ENCODE measurements around the gene GRM1. TPM values are rescaled to one million over a fixed set of nuclear protein-coding genes. Genes with fewer than 3 reads are reported as not detected.

GRM1 gene
- total and polyA plus RNA-seq, 2 of the 4 experiments (the other 2 are of a cell fraction): not detected

GRCh38 chr6:146287691-146288369 lies 259.0 kb downstream of the GRM1 start:
- no peak overlapping the region for H3K14ac ChIP-seq (replicated peaks; ENCODE audit: low read depth, low read length)
- no peak for DNase-seq
- no peak overlapping the region for H3K4me3 ChIP-seq (ENCODE audit: insufficient read depth, low read depth, low read length)
- H3K79me1 ChIP-seq (ENCODE audit: low read depth in 1 of 2, low read length in 2 of 2): no peaks in the 10 kb centered on the region
- H3K27ac ChIP-seq (ENCODE audit: insufficient read depth, low read length): no peak overlapping the region
- H2AK5ac ChIP-seq (ENCODE audit: low read depth, low read length): no peak overlapping the region
- ChIA-PET POLR2A (ENCODE audit: unreplicated experiment) (no interaction called here), CTCF (no interaction called here)
- no peak overlapping the region for H2BK120ac ChIP-seq (ENCODE audit: low read depth, low read length)
- H2BK5ac ChIP-seq (ENCODE audit: low read depth, low read length, poor library complexity, severe bottlenecking): no peak overlapping the region
- no TSS peak for BruUV-seq (replicated peaks)
- no peak overlapping the region for H4K5ac ChIP-seq (ENCODE audit: low read depth, low read length)
- no peak overlapping the region for H3K4ac ChIP-seq (ENCODE audit: low read depth, low read length)
- no peaks in the 10 kb centered on the region for H3K9me1 ChIP-seq (ENCODE audit: insufficient read depth, low read length)
- 73% methylated on average over 1 of the region's 1 CpG; no CpG with 5 or more reads in 1 of the 2 experiments for WGBS, 2 experiments (ENCODE audit: extremely low coverage in 2 of 2, insufficient read length in 1 of 2)
- H3K36me3 ChIP-seq (ENCODE audit: control insufficient read depth, insufficient read depth, low read length): no peaks in the 10 kb centered on the region
- ATAC-seq (ENCODE audit: low read depth): no peak
- in situ Hi-C loops (cut with MboI; ENCODE audit: low sequenced_read_pairs) (no loop called here), dilution Hi-C loops (cut with HindIII; ENCODE audit: low sequenced_read_pairs, unreplicated experiment) (no loop called here), intact Hi-C loops (cut with micrococcal nuclease) (no loop called here)
- H2BK15ac ChIP-seq (ENCODE audit: low read depth, low read length): no peak overlapping the region
- no peak overlapping the region for H2AFZ ChIP-seq (replicated peaks; ENCODE audit: low read length, poor library complexity)
- TF ChIP-seq BHLHE40 (IDR thresholded peaks at IDR 0.05; ENCODE audit: low read depth, low read length) (no peak), FOS (IDR thresholded peaks at IDR 0.05; ENCODE audit: low read depth, low read length) (no peak), CEBPB (IDR thresholded peaks at IDR 0.05; ENCODE audit: low read depth, low read length) (no peak), MXI1 (IDR thresholded peaks at IDR 0.05; ENCODE audit: borderline replicate concordance, low read depth, low read length) (no peak), RAD21 (IDR thresholded peaks at IDR 0.05; ENCODE audit: low read length) (no peak), NFE2L2 (IDR thresholded peaks at IDR 0.05; ENCODE audit: low read depth, low read length) (no peak), POLR2A (IDR thresholded peaks at IDR 0.05; ENCODE audit: low read depth, low read length) (no peak), CTCF (conservative IDR thresholded peaks at IDR 0.05; ENCODE audit: low read depth, low read length) (no peak), SMC3 (IDR thresholded peaks at IDR 0.05; ENCODE audit: low read depth, low read length) (no peak), RFX5 (IDR thresholded peaks at IDR 0.05; ENCODE audit: low read depth, low read length) (no peak), MAFK (IDR thresholded peaks at IDR 0.05; ENCODE audit: low read depth, low read length) (no peak), MAZ (IDR thresholded peaks at IDR 0.05; ENCODE audit: borderline replicate concordance, low read depth, low read length) (no peak), CHD1 (IDR thresholded peaks at IDR 0.05; ENCODE audit: low read depth, low read length) (no peak), RCOR1 (IDR thresholded peaks at IDR 0.05; ENCODE audit: insufficient replicate concordance, low read length) (no peak)
- TF ChIP-seq, protein P1, sequence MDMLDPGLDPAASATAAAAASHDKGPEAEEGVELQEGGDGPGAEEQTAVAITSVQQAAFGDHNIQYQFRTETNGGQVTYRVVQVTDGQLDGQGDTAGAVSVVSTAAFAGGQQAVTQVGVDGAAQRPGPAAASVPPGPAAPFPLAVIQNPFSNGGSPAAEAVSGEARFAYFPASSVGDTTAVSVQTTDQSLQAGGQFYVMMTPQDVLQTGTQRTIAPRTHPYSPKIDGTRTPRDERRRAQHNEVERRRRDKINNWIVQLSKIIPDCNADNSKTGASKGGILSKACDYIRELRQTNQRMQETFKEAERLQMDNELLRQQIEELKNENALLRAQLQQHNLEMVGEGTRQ (IDR thresholded peaks at IDR 0.05; ENCODE audit: low read depth, low read length): no peak
- TF ChIP-seq, protein P2, sequence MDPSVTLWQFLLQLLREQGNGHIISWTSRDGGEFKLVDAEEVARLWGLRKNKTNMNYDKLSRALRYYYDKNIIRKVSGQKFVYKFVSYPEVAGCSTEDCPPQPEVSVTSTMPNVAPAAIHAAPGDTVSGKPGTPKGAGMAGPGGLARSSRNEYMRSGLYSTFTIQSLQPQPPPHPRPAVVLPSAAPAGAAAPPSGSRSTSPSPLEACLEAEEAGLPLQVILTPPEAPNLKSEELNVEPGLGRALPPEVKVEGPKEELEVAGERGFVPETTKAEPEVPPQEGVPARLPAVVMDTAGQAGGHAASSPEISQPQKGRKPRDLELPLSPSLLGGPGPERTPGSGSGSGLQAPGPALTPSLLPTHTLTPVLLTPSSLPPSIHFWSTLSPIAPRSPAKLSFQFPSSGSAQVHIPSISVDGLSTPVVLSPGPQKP (IDR thresholded peaks at IDR 0.05; ENCODE audit: borderline replicate concordance, low read depth, low read length): no peak
- H3K18ac ChIP-seq (ENCODE audit: low read depth, low read length): no peak overlapping the region
- no peaks in the 10 kb centered on the region for H3K27me3 ChIP-seq (ENCODE audit: control insufficient read depth, insufficient read depth, low read length)
- no peak overlapping the region for H3K9ac ChIP-seq (ENCODE audit: low read depth, low read length)
- no peak overlapping the region for H3K23ac ChIP-seq (ENCODE audit: low read depth, low read length)
- no peak overlapping the region for H4K91ac ChIP-seq (ENCODE audit: insufficient read depth, low read depth, low read length)
- H3K4me2 ChIP-seq (ENCODE audit: low read depth, low read length): no peak overlapping the region
- no peaks in the 10 kb centered on the region for H3K9me3 ChIP-seq (ENCODE audit: control insufficient read depth, insufficient read depth, low read length)
- no peak overlapping the region for H2BK20ac ChIP-seq (ENCODE audit: low read depth, low read length)
- no peaks in the 10 kb centered on the region for H3K4me1 ChIP-seq (ENCODE audit: control insufficient read depth, insufficient read depth, low read length)
- H2AK9ac ChIP-seq (replicated peaks; ENCODE audit: low read depth, low read length, poor library complexity): no peak overlapping the region
- no peaks in the 10 kb centered on the region for H4K20me1 ChIP-seq (ENCODE audit: insufficient read depth, low read length)
- no peak overlapping the region for H3K56ac ChIP-seq (ENCODE audit: extremely low read depth, insufficient read depth, low read length)
- no peak overlapping the region for H4K8ac ChIP-seq (ENCODE audit: low read depth in 2 of 2, low read length in 2 of 2)

All from IMR-90 (cell line).